Tibial nerve (tissue), 4 donors: ENCODE results near the gene CEACAM7. TPM values are rescaled to one million over a fixed set of nuclear protein-coding genes. Genes with fewer than 3 reads are reported as not detected.

Experiments
- DNase-seq, 2 donors: peaks; one replicate each; pipeline ENCODE4 v3.0.0-alpha.2; 2019; ENCODE audit warnings: low spot score in 2 of 2
- H3K27ac ChIP-seq, 4 donors: fragments of 200-600 bp; sonication (generic) in 3 of 4; one replicate each; pipeline ENCODE4 v1.5.1; 2017 to 2019; ENCODE audit warnings: mild to moderate bottlenecking in 1 of 4
- H3K27me3 ChIP-seq, 2 donors: fragments of 200-600 bp; sonication (generic) in 1 of 2; one replicate each; pipeline versions ENCODE4 v1.5.1 to v1.6.0; 2017 to 2019
- H3K36me3 ChIP-seq, 3 donors: fragments of 200-600 bp; sonication (generic); one replicate each; pipeline ENCODE4 v1.5.1; 2018 to 2019
- H3K4me1 ChIP-seq, 4 donors: fragments of 200-600 bp; sonication (generic) in 3 of 4; one replicate each; pipeline ENCODE4 v1.5.1; 2017 to 2019
- H3K4me3 ChIP-seq, 4 donors: fragments of 200-600 bp; sonication (generic) in 3 of 4; one replicate each; pipeline ENCODE4 v1.5.1; 2017 to 2019; ENCODE audit warnings: mild to moderate bottlenecking in 1 of 4, moderate library complexity in 1 of 4
- H3K9me3 ChIP-seq, 4 donors: fragments of 200-600 bp; sonication (generic) in 3 of 4; one replicate each; pipeline ENCODE4 v1.5.1; 2017 to 2019
- EP300 ChIP-seq, 2 donors: sonication (generic); formaldehyde crosslinking; IDR thresholded peaks; one replicate each; pipeline ENCODE4 v1.6.1; 2017; ENCODE audit warnings: antibody characterized with exemption in 2 of 2, mild to moderate bottlenecking in 1 of 2
- POLR2A ChIP-seq, 2 donors: fragments of 450-650 bp; IDR thresholded peaks; one replicate each; pipeline ENCODE4 v1.6.1; 2017; ENCODE audit warnings: antibody characterized with exemption in 2 of 2, mild to moderate bottlenecking in 2 of 2, moderate library complexity in 2 of 2
- WGBS, 2 donors: methylation state at CpG; one replicate each; pipeline ENCODE4 v1.1.5; 2018; 5-methylcytosine and 5-hydroxymethylcytosine counted together
- total RNA-seq, 4 donors: library from RNA; depleted of rRNA; stranded (reverse); fragments of >200 nt; gene quantifications; one replicate each; pipeline ENCODE4 v1.1.0, GENCODE V29; 2016
- TF ChIP-seq, protein P1 (sequence below), 5 experiments: fragments of 200-600 bp in 3 of 5; fragments of 450-650 bp in 2 of 5; sonication (generic) in 3 of 5; IDR thresholded peaks; one replicate each; pipeline ENCODE4 v1.5.1; 2016 to 2019; ENCODE audit warnings: antibody characterized with exemption in 5 of 5, mild to moderate bottlenecking in 3 of 5, moderate library complexity in 2 of 5

Gene CEACAM7
- total RNA-seq, 4 donors from 2014 or later, result not detected

GRCh38 chr19:41687419-41687818, 651 bp downstream of the CEACAM7 start:
- Histone ChIP-seq H3K9me3 (peaks cover 0 to 16% (median 0%) of the 10 kb centered on the region in 4 donors), H3K27me3 (no peaks in the 10 kb centered on the region), H3K36me3 (no peaks in the 10 kb centered on the region), H3K4me1 (no peaks in the 10 kb centered on the region), H3K27ac (no peak overlapping the region), H3K4me3 (no peak overlapping the region)
- DNase-seq, result no peak
- 81 to 84% methylated on average over 3 of the region's 3 CpGs for WGBS, 2 donors
- TF ChIP-seq, protein P1, sequence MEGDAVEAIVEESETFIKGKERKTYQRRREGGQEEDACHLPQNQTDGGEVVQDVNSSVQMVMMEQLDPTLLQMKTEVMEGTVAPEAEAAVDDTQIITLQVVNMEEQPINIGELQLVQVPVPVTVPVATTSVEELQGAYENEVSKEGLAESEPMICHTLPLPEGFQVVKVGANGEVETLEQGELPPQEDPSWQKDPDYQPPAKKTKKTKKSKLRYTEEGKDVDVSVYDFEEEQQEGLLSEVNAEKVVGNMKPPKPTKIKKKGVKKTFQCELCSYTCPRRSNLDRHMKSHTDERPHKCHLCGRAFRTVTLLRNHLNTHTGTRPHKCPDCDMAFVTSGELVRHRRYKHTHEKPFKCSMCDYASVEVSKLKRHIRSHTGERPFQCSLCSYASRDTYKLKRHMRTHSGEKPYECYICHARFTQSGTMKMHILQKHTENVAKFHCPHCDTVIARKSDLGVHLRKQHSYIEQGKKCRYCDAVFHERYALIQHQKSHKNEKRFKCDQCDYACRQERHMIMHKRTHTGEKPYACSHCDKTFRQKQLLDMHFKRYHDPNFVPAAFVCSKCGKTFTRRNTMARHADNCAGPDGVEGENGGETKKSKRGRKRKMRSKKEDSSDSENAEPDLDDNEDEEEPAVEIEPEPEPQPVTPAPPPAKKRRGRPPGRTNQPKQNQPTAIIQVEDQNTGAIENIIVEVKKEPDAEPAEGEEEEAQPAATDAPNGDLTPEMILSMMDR (IDR thresholded peaks at IDR 0.05), result no peak
- TF ChIP-seq POLR2A (IDR thresholded peaks at IDR 0.05) (no peak), EP300 (IDR thresholded peaks at IDR 0.05) (no peak)

DNA sequence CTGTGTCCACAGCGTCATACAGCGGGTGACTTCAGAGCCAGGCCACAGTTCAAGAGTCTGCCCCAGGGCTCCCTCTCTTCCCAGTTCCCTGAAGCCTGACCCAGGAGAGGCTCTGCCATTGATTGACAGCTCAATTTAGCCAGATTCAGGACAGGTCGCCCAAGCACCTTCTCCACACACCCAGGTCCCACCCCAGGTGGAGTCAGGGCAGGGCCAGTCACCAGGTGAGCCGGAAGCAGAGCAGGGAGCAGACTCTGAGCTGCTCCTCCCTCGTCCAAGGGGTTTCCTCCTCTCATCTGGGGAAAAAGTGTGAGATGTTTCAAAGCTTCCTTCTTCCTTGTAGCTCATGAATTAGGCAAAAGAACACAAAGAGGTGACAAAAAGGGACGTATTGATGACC, 5.6 kb downstream of the CEACAM7 start:
- H3K4me3 ChIP-seq, result no peak overlapping the region
- DNase-seq, result no peak
- H3K4me1 ChIP-seq, result no peaks in the 10 kb centered on the region
- H3K36me3 ChIP-seq, result no peaks in the 10 kb centered on the region
- no peaks in the 10 kb centered on the region for H3K27me3 ChIP-seq
- no peaks in the 10 kb centered on the region for H3K9me3 ChIP-seq
- 57 to 67% methylated on average over 6 of the region's 6 CpGs for WGBS, 2 donors
- TF ChIP-seq, protein P1 (IDR thresholded peaks at IDR 0.05), result no peak
- no peak for TF ChIP-seq EP300 (IDR thresholded peaks at IDR 0.05)
- no peak for TF ChIP-seq POLR2A (IDR thresholded peaks at IDR 0.05)
- H3K27ac ChIP-seq, result no peak overlapping the region

GRCh38 chr19:41671486-41671885, 16.6 kb downstream of the CEACAM7 start:
- 67 to 76% methylated on average over 5 of the region's 5 CpGs for whole genome bisulfite sequencing, 2 donors
- H3K27ac ChIP-seq, result no peak overlapping the region
- no peaks in the 10 kb centered on the region for H3K36me3 ChIP-seq
- peaks cover 0 to 10% (median 0%) of the 10 kb centered on the region in 4 donors for H3K9me3 ChIP-seq
- no peaks in the 10 kb centered on the region for H3K27me3 ChIP-seq
- no peak overlapping the region for H3K4me3 ChIP-seq
- no peaks in the 10 kb centered on the region for H3K4me1 ChIP-seq
- no peak for TF ChIP-seq EP300 (IDR thresholded peaks at IDR 0.05)
- no peak for TF ChIP-seq POLR2A (IDR thresholded peaks at IDR 0.05)
- TF ChIP-seq, protein P1 (IDR thresholded peaks at IDR 0.05), result no peak
- no peak for DNase-seq

- DNase-seq, result no peak
- Histone ChIP-seq H3K36me3 (no peaks in the 10 kb centered on the region), H3K27me3 (no peaks in the 10 kb centered on the region), H3K4me3 (no peak overlapping the region), H3K4me1 (no peaks in the 10 kb centered on the region), H3K9me3 (peaks cover 0 to 18% (median 3%) of the 10 kb centered on the region in 4 donors), H3K27ac (no peak overlapping the region)
- TF ChIP-seq, protein P1 (IDR thresholded peaks at IDR 0.05), result no peak
- TF ChIP-seq EP300 (IDR thresholded peaks at IDR 0.05), result no peak
- TF ChIP-seq POLR2A (IDR thresholded peaks at IDR 0.05), result no peak
Observed at GRCh38 chr19:41670755-41671154, 17.3 kb downstream of the CEACAM7 start.

- no peak overlapping the region for H3K4me3 ChIP-seq
- H3K27me3 ChIP-seq, result no peaks in the 10 kb centered on the region
- DNase-seq, result no peak
- TF ChIP-seq, protein P1 (IDR thresholded peaks at IDR 0.05), result no peak
- TF ChIP-seq EP300 (IDR thresholded peaks at IDR 0.05), result no peak
- TF ChIP-seq POLR2A (IDR thresholded peaks at IDR 0.05), result no peak
- peaks cover 0 to 36% (median 7%) of the 10 kb centered on the region in 4 donors for H3K9me3 ChIP-seq
- no peaks in the 10 kb centered on the region for H3K36me3 ChIP-seq
- no peak overlapping the region for H3K27ac ChIP-seq
- 77 to 78% methylated on average over 1 of the region's 1 CpG for WGBS, 2 donors
- H3K4me1 ChIP-seq, result no peaks in the 10 kb centered on the region
Observed at GRCh38 chr19:41668315-41668714, 19.8 kb downstream of the CEACAM7 start.
